OCI-LY1 (cell line): Measurements from ENCODE around the gene CTNNA2.

Experiments used
- H2AFZ ChIP-seq: fragments of 200-600 bp; sonication (generic), shearing (Covaris generic); 2 replicates; pipeline ENCODE4 v1.6.0; 2014; ENCODE audit warnings: antibody characterized with exemption, mild to moderate bottlenecking, low read length
- H3F3A ChIP-seq: fragments of 200-600 bp; sonication (generic), shearing (Covaris generic); 2 replicates; pipeline ENCODE4 v1.6.0; 2014; ENCODE audit warnings: mild to moderate bottlenecking, antibody characterized with exemption, low read length, moderate library complexity; ENCODE audit not compliant: insufficient read depth
- H3K27ac ChIP-seq: fragments of 200-600 bp; sonication (generic); 2 replicates; pipeline ENCODE4 v1.5.1; 2014; ENCODE audit warnings: low read length, mixed run types, mild to moderate bottlenecking, low read depth; ENCODE audit not compliant: poor library complexity, severe bottlenecking
- H3K27me3 ChIP-seq: fragments of 200-600 bp; sonication (generic); 2 replicates; pipeline ENCODE4 v1.6.0; 2014; ENCODE audit warnings: antibody characterized with exemption, mild to moderate bottlenecking, low read length, moderate library complexity; ENCODE audit not compliant: insufficient read depth
- H3K36me3 ChIP-seq: fragments of 200-600 bp; sonication (generic); 2 replicates; pipeline ENCODE4 v1.6.1; 2014; ENCODE audit warnings: mild to moderate bottlenecking, antibody characterized with exemption, low read length, moderate library complexity, mixed read lengths; ENCODE audit not compliant: insufficient read depth
- H3K4me1 ChIP-seq: fragments of 200-600 bp; sonication (generic); 2 replicates; pipeline ENCODE4 v1.5.1; 2014; ENCODE audit warnings: mild to moderate bottlenecking, low read length, moderate library complexity; ENCODE audit not compliant: insufficient read depth, severe bottlenecking
- H3K4me2 ChIP-seq: fragments of 200-600 bp; sonication (generic), shearing (Covaris generic); 2 replicates; pipeline ENCODE4 v1.6.1; 2014; ENCODE audit warnings: low read length
- H3K4me3 ChIP-seq: fragments of 200-600 bp; sonication (generic); 2 replicates; pipeline ENCODE4 v1.5.1; 2014; ENCODE audit warnings: low read length, low read depth, mild to moderate bottlenecking, mixed read lengths; ENCODE audit not compliant: poor library complexity, severe bottlenecking
- H3K79me2 ChIP-seq: fragments of 200-600 bp; shearing (Covaris generic); 2 replicates; pipeline ENCODE4 v1.6.1; 2016; ENCODE audit warnings: mixed run types, low read length, mixed read lengths; ENCODE audit not compliant: insufficient read depth
- H3K9ac ChIP-seq: fragments of 200-600 bp; sonication (generic), shearing (Covaris generic); 2 replicates; pipeline ENCODE4 v1.6.1; 2014; ENCODE audit warnings: mild to moderate bottlenecking, low read length, mixed read lengths
- H3K9me2 ChIP-seq: fragments of 200-600 bp; sonication (generic), shearing (Covaris generic); 2 replicates; pipeline ENCODE4 v1.6.1; 2014; ENCODE audit warnings: low read depth, mild to moderate bottlenecking, low read length, mixed read lengths
- H3K9me3 ChIP-seq: fragments of 200-600 bp; shearing (Covaris generic); 2 replicates; pipeline ENCODE4 v1.6.1; 2014; ENCODE audit warnings: low read length, mixed read lengths
- H4K20me1 ChIP-seq: fragments of 200-600 bp; sonication (generic), shearing (Covaris generic); 2 replicates; pipeline ENCODE4 v1.6.0; 2016; ENCODE audit warnings: mild to moderate bottlenecking, low read length; ENCODE audit not compliant: insufficient read depth
- EZH2 ChIP-seq: fragments of 200-600 bp; sonication (generic), shearing (Covaris generic); IDR thresholded peaks from 2 replicates; pipeline ENCODE4 v1.8.0; 2017; ENCODE audit warnings: borderline replicate concordance, mixed run types, mild to moderate bottlenecking, antibody characterized with exemption, low read length, moderate library complexity, mixed read lengths
- TF ChIP-seq, protein P1 (sequence below): fragments of 200-600 bp; sonication (generic), shearing (Covaris generic); IDR thresholded peaks from 2 replicates; pipeline ENCODE4 v1.5.1; 2017; ENCODE audit warnings: mild to moderate bottlenecking, antibody characterized with exemption, low read length, moderate library complexity, mixed read lengths

CTNNA2 gene

GRCh38 chr2:79622508-79622907 lies 109.7 kb downstream of the CTNNA2 start:
- no peak overlapping the region for H3K27ac ChIP-seq
- H3K4me3 ChIP-seq, result no peak overlapping the region
- TF ChIP-seq EZH2, result no peak
- TF ChIP-seq, protein P1, sequence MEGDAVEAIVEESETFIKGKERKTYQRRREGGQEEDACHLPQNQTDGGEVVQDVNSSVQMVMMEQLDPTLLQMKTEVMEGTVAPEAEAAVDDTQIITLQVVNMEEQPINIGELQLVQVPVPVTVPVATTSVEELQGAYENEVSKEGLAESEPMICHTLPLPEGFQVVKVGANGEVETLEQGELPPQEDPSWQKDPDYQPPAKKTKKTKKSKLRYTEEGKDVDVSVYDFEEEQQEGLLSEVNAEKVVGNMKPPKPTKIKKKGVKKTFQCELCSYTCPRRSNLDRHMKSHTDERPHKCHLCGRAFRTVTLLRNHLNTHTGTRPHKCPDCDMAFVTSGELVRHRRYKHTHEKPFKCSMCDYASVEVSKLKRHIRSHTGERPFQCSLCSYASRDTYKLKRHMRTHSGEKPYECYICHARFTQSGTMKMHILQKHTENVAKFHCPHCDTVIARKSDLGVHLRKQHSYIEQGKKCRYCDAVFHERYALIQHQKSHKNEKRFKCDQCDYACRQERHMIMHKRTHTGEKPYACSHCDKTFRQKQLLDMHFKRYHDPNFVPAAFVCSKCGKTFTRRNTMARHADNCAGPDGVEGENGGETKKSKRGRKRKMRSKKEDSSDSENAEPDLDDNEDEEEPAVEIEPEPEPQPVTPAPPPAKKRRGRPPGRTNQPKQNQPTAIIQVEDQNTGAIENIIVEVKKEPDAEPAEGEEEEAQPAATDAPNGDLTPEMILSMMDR, result no peak
- H3K36me3 ChIP-seq, result no peaks in the 10 kb centered on the region
- no peaks in the 10 kb centered on the region for H3F3A ChIP-seq
- no peak overlapping the region for H2AFZ ChIP-seq
- no peak overlapping the region for H3K9ac ChIP-seq
- no peaks in the 10 kb centered on the region for H3K4me1 ChIP-seq
- H3K9me3 ChIP-seq, result no peaks in the 10 kb centered on the region
- no peaks in the 10 kb centered on the region for H4K20me1 ChIP-seq
- no peaks in the 10 kb centered on the region for H3K9me2 ChIP-seq
- no peak overlapping the region for H3K4me2 ChIP-seq
- no peaks in the 10 kb centered on the region for H3K79me2 ChIP-seq
- H3K27me3 ChIP-seq, result no peaks in the 10 kb centered on the region

DNA sequence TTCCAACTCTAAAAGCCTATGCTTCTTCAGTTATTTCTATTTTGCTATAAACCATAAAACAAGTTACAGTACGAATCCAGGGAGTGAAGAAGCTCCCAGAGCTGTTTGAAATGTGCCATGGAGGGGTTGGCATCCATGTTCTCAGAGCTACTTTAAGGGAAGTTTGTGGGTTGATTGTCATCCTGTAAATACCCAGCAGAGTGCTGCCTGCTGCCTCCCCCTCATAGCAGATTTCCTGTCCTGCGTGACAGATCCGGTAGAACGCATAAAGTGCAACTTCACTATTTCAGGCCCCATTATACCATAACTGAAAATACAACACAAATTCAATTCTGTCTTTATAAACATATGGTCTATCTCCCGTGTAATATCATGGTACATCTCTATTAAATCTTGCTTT lies 114.4 kb downstream of the CTNNA2 start:
- H3K79me2 ChIP-seq, result no peaks in the 10 kb centered on the region
- H3K4me2 ChIP-seq, result no peak overlapping the region
- TF ChIP-seq, protein P1, result no peak
- no peak for TF ChIP-seq EZH2
- H4K20me1 ChIP-seq, result no peaks in the 10 kb centered on the region
- no peaks in the 10 kb centered on the region for H3F3A ChIP-seq
- H3K27me3 ChIP-seq, result no peaks in the 10 kb centered on the region
- no peaks in the 10 kb centered on the region for H3K9me2 ChIP-seq
- H3K4me1 ChIP-seq, result no peaks in the 10 kb centered on the region
- no peak overlapping the region for H3K9ac ChIP-seq
- no peaks in the 10 kb centered on the region for H3K9me3 ChIP-seq
- no peaks in the 10 kb centered on the region for H3K36me3 ChIP-seq
- H3K4me3 ChIP-seq, result no peak overlapping the region
- no peak overlapping the region for H3K27ac ChIP-seq
- no peak overlapping the region for H2AFZ ChIP-seq

DNA sequence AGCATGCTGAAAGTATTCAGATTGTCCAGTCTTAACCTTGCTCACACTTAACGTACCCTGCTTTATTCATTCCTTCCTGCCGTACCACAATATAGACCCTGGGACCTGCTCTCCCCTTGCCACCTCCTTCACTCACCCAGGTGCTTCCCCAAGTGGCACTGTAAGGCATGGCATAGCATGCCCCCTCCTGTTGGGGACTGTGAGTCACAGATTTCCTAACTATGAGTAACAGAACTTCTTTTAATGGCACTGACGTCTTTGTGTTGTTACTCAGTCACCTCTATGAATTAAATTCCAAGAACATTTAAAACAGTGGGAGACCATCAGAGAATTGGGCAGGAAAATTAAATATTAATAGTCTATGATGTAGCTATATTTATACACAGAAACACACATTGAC lies 117.2 kb downstream of the CTNNA2 start:
- no peaks in the 10 kb centered on the region for H3K4me1 ChIP-seq
- H3K4me3 ChIP-seq, result no peak overlapping the region
- no peaks in the 10 kb centered on the region for H4K20me1 ChIP-seq
- H3K36me3 ChIP-seq, result no peaks in the 10 kb centered on the region
- H3K27ac ChIP-seq, result no peak overlapping the region
- H2AFZ ChIP-seq, result no peak overlapping the region
- no peaks in the 10 kb centered on the region for H3K27me3 ChIP-seq
- no peaks in the 10 kb centered on the region for H3K79me2 ChIP-seq
- no peaks in the 10 kb centered on the region for H3K9me2 ChIP-seq
- no peak overlapping the region for H3K4me2 ChIP-seq
- no peak overlapping the region for H3K9ac ChIP-seq
- TF ChIP-seq EZH2, result no peak
- TF ChIP-seq, protein P1, result no peak
- no peaks in the 10 kb centered on the region for H3K9me3 ChIP-seq
- H3F3A ChIP-seq, result no peaks in the 10 kb centered on the region
